Gastrocnemius medialis (tissue), 4 donors: ENCODE results near the gene RNASEL.

Experiments
- CTCF ChIP-seq, 5 experiments: fragments of 450-650 bp in 3 of 5; fragments of 200-600 bp in 2 of 5; sonication (generic) in 2 of 5; IDR thresholded peaks in 4 of 5; conservative IDR thresholded peaks in 1 of 5; 1 replicate in 4 of 5; 2 replicates in 1 of 5; pipeline ENCODE4 v1.5.1; 2016 to 2019; ENCODE audit warnings: antibody characterized with exemption in 5 of 5, mild to moderate bottlenecking in 3 of 5, moderate library complexity in 3 of 5
- POLR2A ChIP-seq, 2 donors: fragments of 450-650 bp; IDR thresholded peaks; one replicate each; pipeline ENCODE4 v1.6.1; 2017; ENCODE audit warnings: antibody characterized with exemption in 2 of 2, mild to moderate bottlenecking in 2 of 2, moderate library complexity in 2 of 2

DNA sequence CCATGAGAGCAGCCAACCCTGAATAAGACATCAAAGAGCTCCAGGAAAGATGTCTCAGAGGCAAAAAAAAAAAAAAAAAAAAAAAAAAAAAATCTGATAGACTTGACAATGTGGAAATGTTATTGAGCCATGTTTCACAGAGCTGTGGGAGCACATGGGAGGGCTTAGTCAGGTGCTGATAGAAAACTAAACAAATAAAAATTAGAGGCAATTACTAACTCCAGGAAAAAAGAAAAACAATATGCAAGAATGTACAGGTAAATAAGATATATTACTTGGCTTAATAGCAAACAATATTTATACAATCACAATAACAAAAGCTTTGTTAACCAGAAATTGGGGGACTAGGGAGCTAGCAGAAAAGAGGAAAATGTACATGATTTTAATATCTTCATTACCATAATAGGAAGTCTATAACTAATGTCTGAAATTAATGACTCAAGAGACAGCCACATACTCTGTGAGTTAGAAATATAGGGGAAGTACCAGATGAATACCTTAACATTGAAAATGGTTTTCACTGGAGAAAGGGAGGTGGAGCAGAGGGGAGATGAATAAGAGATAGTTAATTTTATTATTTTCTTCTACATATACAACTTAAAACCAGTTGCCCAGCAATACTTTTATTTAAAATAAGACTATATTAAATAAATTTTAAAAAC is 32.0 kb upstream of the RNASEL start:
- no peak for TF ChIP-seq POLR2A (IDR thresholded peaks at IDR 0.05)
- TF ChIP-seq CTCF (IDR thresholded peaks at IDR 0.05 in 4 of 5, conservative IDR thresholded peaks at IDR 0.05 in 1 of 5): no peak
